Mesendoderm (in vitro differentiated cells): ENCODE data around the gene DIP2A.
A peak's percentile ranks its signal among the peaks of the same experiment; 100 is the strongest.

Experiments used
- DNase-seq: peaks from one replicate; pipeline ENCODE4 v3.0.0; 2013
- H2AK5ac ChIP-seq: 2 replicates; pipeline ENCODE4 v1.6.1; 2013; ENCODE audit warnings: low read length, inconsistent platforms
- H2BK120ac ChIP-seq: 2 replicates; pipeline ENCODE4 v1.6.1; 2013; ENCODE audit warnings: low read depth, mild to moderate bottlenecking, low read length, moderate library complexity, mixed read lengths
- H2BK15ac ChIP-seq: replicated peaks from 2 replicates; pipeline ENCODE4 v1.6.1; 2013; ENCODE audit warnings: low read depth, mild to moderate bottlenecking, moderate library complexity
- H2BK5ac ChIP-seq: 2 replicates; pipeline ENCODE4 v1.6.1; 2013; ENCODE audit warnings: low read length, inconsistent platforms
- H3K18ac ChIP-seq: 2 replicates; pipeline ENCODE4 v1.6.1; 2013; ENCODE audit warnings: mild to moderate bottlenecking, low read length, mixed read lengths
- H3K23ac ChIP-seq: one replicate; pipeline ENCODE4 v1.6.1; 2013; ENCODE audit warnings: low read length
- H3K27ac ChIP-seq: 2 replicates; pipeline ENCODE4 v1.5.1; 2013; ENCODE audit warnings: low read depth, mild to moderate bottlenecking, inconsistent platforms, low read length, moderate library complexity
- H3K27me3 ChIP-seq: 2 replicates; pipeline ENCODE4 v1.6.1; 2013; ENCODE audit warnings: low read length, control low read depth, mild to moderate bottlenecking, inconsistent platforms; ENCODE audit not compliant: insufficient read depth, poor library complexity
- H3K36me3 ChIP-seq: 2 replicates; pipeline ENCODE4 v1.6.1; 2013; ENCODE audit warnings: low read length, inconsistent platforms; ENCODE audit not compliant: control insufficient read depth, insufficient read depth
- H3K4ac ChIP-seq: one replicate; pipeline ENCODE4 v1.6.1; 2013; ENCODE audit warnings: low read depth, mild to moderate bottlenecking, low read length, moderate library complexity
- H3K4me1 ChIP-seq: 2 replicates; pipeline ENCODE4 v1.6.1; 2013; ENCODE audit warnings: low read depth, low read length, inconsistent platforms; ENCODE audit not compliant: control insufficient read depth
- H3K4me2 ChIP-seq: 2 replicates; pipeline ENCODE4 v1.6.1; 2013; ENCODE audit warnings: low read length
- H3K4me3 ChIP-seq: 2 replicates; pipeline ENCODE4 v1.5.1; 2013; ENCODE audit warnings: mild to moderate bottlenecking, low read length
- H3K56ac ChIP-seq: one replicate; pipeline ENCODE4 v1.6.1; 2013; ENCODE audit warnings: low read length
- H3K79me1 ChIP-seq: 2 replicates; pipeline ENCODE4 v1.6.1; 2013; ENCODE audit warnings: low read length, inconsistent platforms
- H3K79me2 ChIP-seq: 2 replicates; pipeline ENCODE4 v1.6.1; 2013; ENCODE audit warnings: mild to moderate bottlenecking, low read length; ENCODE audit not compliant: control insufficient read depth, insufficient read depth
- H3K9ac ChIP-seq: 2 replicates; pipeline ENCODE4 v1.6.1; 2013; ENCODE audit warnings: low read length, inconsistent platforms
- H4K5ac ChIP-seq: one replicate; pipeline ENCODE4 v1.6.1; 2013; ENCODE audit warnings: low read length
- H4K8ac ChIP-seq: one replicate; pipeline ENCODE4 v1.6.1; 2013; ENCODE audit warnings: low read depth, mild to moderate bottlenecking, control low read depth, low read length, moderate library complexity
- WGBS: extraction: QIAGEN DNeasy Blood & Tissue Kit; methylation state at CpG from one replicate; pipeline ENCODE4 v1.1.7; 2013; ENCODE audit warnings: low lambda C conversion rate, missing lambda C conversion rate; ENCODE audit not compliant: insufficient coverage; ENCODE audit errors: extremely low coverage; 5-methylcytosine and 5-hydroxymethylcytosine counted together

The DIP2A gene

DNA sequence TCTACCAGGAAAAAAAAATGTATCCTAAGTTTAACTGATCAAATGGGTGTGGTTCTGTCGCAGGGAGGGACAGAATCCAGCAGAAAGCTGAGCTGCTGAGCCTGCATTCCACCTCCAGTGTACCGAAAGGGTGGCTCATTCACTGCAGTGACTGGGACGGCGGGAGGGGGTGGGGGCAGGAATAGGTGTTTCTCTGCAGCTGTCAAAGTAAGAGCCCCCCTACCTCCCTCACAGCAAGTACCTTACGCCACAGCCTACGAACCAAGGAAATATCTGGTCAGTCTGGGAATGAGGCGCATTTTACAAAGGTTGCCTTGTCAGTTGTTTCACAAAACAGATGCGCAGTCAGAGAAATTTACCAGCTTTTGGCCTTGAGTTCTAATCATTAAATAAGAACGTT is 144.5 kb downstream of the DIP2A start:
- WGBS = no CpG with 5 or more reads among the region's 9 CpGs
- peak; percentile 42 for DNase-seq
- Histone ChIP-seq H3K9ac (no peak overlapping the region), H4K8ac (no peak overlapping the region), H3K23ac (no peak overlapping the region), H3K4me1 (no peaks in the 10 kb centered on the region), H3K56ac (no peak overlapping the region), H3K4ac (no peak overlapping the region), H2BK5ac (no peak overlapping the region), H2AK5ac (no peak overlapping the region), H4K5ac (no peak overlapping the region), H3K27ac (no peak overlapping the region), H2BK15ac (no peak overlapping the region), H3K18ac (no peak overlapping the region), H3K79me1 (no peaks in the 10 kb centered on the region), H3K36me3 (no peaks in the 10 kb centered on the region), H2BK120ac (no peak overlapping the region), H3K4me3 (no peak overlapping the region), H3K4me2 (no peak overlapping the region), H3K27me3 (no peaks in the 10 kb centered on the region), H3K79me2 (no peaks in the 10 kb centered on the region)

DNA sequence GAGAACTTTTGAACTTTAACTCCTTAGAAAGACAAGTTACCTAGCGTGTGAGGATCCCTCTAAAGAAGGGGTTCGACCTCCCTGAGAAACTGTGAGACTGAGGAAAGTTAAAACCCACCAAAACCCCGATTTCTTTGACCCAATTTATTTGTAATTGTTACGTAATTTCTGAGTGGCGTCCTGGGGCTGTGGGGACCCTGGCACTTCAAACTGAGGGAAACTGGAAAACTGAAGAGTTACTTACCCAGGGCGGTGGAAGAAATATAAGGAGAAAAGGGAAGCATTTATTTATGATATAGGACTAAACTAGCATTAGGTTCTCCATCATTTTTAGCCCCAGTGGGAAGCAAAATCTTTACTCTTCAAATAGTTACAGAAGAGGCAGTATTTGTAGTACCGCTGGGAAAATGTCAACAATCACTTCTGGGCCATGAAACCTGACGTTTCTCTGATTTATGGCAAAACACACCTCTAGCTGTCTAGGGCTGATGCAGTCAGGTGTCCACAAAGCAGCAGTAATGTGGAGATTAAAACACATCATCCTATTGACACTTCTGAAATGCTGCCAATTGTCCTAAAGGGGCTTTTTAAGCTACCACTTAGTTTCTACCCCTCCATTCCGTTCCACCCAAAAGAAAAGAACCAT is 145.8 kb downstream of the DIP2A start:
- H3K36me3 ChIP-seq = no peaks in the 10 kb centered on the region
- H3K27ac ChIP-seq = no peak overlapping the region
- DNase-seq = no peak
- H2BK120ac ChIP-seq = no peak overlapping the region
- no peak overlapping the region for H3K9ac ChIP-seq
- H3K23ac ChIP-seq = no peak overlapping the region
- H2BK5ac ChIP-seq = no peak overlapping the region
- no peaks in the 10 kb centered on the region for H3K4me1 ChIP-seq
- no peak overlapping the region for H4K5ac ChIP-seq
- no peak overlapping the region for H2BK15ac ChIP-seq
- no peak overlapping the region for H3K4ac ChIP-seq
- H2AK5ac ChIP-seq = no peak overlapping the region
- no peak overlapping the region for H3K4me2 ChIP-seq
- H3K4me3 ChIP-seq = no peak overlapping the region
- H3K56ac ChIP-seq = no peak overlapping the region
- H4K8ac ChIP-seq = no peak overlapping the region
- H3K79me1 ChIP-seq = no peaks in the 10 kb centered on the region
- no peaks in the 10 kb centered on the region for H3K79me2 ChIP-seq
- WGBS = no CpG with 5 or more reads among the region's 9 CpGs
- no peaks in the 10 kb centered on the region for H3K27me3 ChIP-seq
- H3K18ac ChIP-seq = no peak overlapping the region

DNA sequence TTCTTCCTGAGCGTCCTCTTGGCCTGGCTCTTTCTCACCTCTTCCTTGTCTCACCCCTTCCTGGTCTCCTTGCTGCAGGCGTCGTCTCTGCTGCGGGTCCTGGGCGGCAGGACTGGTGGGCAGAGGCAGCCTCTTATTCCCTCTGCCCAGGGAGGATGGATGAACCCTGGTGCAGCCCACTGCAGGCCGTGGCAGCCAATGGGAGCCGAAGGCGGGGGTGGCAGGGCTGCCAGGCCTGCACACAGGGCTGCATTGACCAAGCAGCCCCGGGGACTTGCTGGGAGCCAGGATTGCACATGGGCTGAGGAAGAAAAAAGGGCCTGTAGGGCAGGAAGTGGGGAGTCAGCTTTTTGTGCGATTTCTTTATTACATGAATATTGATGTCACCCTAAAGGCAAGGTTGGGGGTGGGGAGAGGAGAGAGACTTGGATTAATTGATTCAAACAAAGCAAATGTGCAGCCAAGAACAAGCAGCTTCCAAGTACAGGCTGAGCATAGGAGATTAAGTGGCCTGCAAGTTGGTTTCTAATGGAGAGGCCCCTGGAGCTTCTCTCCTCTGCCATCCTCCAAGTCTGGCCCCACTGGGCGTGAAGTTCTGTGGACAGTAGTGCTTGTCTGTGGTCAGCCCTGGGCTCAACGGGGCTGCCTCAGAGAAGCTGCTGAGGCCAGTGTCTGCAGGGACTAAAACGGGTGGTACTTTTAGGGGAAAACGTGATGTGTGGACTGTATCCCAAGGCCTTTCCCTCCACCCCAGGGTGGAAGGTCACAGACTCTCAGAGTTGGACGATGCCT is 146.5 kb downstream of the DIP2A start, which contains the start of gene S100B:
TSS of gene S100B (minus strand) at position 108 of the 792 bp plus-strand sequence. CDS start 2,667 bp downstream, outside the sequence.
- H3K4ac ChIP-seq = no peak within 1 kb of the TSS
- no peaks in the 10 kb centered on the region for H3K4me1 ChIP-seq
- no peaks in the 10 kb centered on the region for H3K79me1 ChIP-seq
- H3K4me3 ChIP-seq = no peak within 1 kb of the TSS
- no peaks in the 10 kb centered on the region for H3K36me3 ChIP-seq
- no peaks in the 10 kb centered on the region for H3K27me3 ChIP-seq
- no peak within 1 kb of the TSS for H3K56ac ChIP-seq
- H2AK5ac ChIP-seq = no peak within 1 kb of the TSS
- WGBS = no CpG with 5 or more reads among the region's 15 CpGs
- H2BK15ac ChIP-seq = no peak within 1 kb of the TSS
- DNase-seq = peak; percentile 13
- H3K9ac ChIP-seq = no peak within 1 kb of the TSS
- no peaks in the 10 kb centered on the region for H3K79me2 ChIP-seq
- no peak within 1 kb of the TSS for H2BK120ac ChIP-seq
- H3K23ac ChIP-seq = no peak within 1 kb of the TSS
- no peak within 1 kb of the TSS for H3K4me2 ChIP-seq
- no peak within 1 kb of the TSS for H4K8ac ChIP-seq
- H4K5ac ChIP-seq = no peak within 1 kb of the TSS
- H3K18ac ChIP-seq = no peak within 1 kb of the TSS
- H3K27ac ChIP-seq = no peak within 1 kb of the TSS
- no peak within 1 kb of the TSS for H2BK5ac ChIP-seq

DNA sequence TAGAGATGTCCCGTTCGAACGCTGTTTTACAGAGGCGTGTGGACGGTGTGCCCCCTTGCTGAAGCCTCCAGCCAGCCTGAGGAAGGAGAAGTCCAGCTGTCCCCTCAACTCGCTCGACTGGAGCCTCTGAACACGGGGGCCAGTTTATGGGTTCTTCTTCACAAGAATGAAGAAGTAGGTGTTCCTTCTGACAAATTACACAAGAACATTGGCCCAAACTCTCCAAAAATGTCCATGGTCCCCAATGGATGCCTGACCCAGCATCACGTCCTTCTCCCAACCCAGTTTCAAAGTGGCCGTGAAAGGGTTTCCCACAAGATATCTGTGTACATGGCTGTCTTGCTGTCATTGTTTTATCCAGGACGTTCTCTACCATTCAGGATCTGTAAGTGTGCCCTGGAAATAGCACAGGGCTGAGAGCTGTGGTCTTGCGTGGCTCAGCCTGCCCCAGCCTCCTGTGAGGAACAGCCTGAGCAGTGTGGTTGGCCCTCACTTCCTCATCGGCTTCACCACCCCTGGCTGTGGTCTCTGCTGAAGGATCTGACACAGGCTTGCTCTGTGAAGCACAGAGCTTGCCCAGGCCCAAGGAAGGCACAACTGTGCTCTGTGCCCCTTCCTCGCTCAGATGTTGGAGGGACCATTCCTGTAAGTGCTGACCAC is 147.2 kb downstream of the DIP2A start:
- no peak overlapping the region for H2BK15ac ChIP-seq
- no CpG with 5 or more reads among the region's 14 CpGs for WGBS

DNA sequence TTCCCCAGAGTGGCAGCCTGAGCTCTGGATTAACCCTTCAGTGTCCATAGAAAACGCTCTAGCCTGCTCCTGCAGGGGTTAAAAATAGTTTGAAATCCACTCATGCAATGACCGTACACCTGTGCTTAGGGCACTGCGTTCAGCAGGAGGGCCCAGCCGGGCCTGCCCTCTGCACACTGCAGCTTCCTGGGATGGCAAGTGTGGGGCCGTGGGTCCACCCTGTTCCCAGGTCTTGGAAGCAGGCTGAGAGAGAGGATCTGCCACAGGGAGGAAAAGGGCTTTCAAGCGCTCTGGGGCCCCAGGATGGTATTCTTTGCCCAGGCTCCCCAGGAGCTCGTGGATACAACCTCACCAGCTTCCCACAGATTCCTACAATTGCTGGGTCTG is 147.7 kb downstream of the DIP2A start:
- no peaks in the 10 kb centered on the region for H3K36me3 ChIP-seq
- no peak overlapping the region for H2BK15ac ChIP-seq
- H3K9ac ChIP-seq = no peak overlapping the region
- no peak overlapping the region for H2BK5ac ChIP-seq
- DNase-seq = no peak
- H3K79me2 ChIP-seq = no peaks in the 10 kb centered on the region
- no peak overlapping the region for H3K4me2 ChIP-seq
- H2AK5ac ChIP-seq = no peak overlapping the region
- no peaks in the 10 kb centered on the region for H3K27me3 ChIP-seq
- no peak overlapping the region for H3K23ac ChIP-seq
- WGBS = no CpG with 5 or more reads among the region's 7 CpGs
- H2BK120ac ChIP-seq = no peak overlapping the region
- H3K79me1 ChIP-seq = no peaks in the 10 kb centered on the region
- H3K4ac ChIP-seq = no peak overlapping the region
- no peaks in the 10 kb centered on the region for H3K4me1 ChIP-seq
- no peak overlapping the region for H4K8ac ChIP-seq
- no peak overlapping the region for H3K4me3 ChIP-seq
- H3K56ac ChIP-seq = no peak overlapping the region
- H3K18ac ChIP-seq = no peak overlapping the region
- no peak overlapping the region for H3K27ac ChIP-seq
- no peak overlapping the region for H4K5ac ChIP-seq

More for the DNA sequence above, 147.2 kb downstream of the DIP2A start:
- no peak overlapping the region for H3K18ac ChIP-seq
- no peak overlapping the region for H3K4ac ChIP-seq
- H4K8ac ChIP-seq = no peak overlapping the region
- H3K23ac ChIP-seq = no peak overlapping the region
- H3K4me2 ChIP-seq = no peak overlapping the region
- no peak overlapping the region for H3K9ac ChIP-seq
- H3K56ac ChIP-seq = no peak overlapping the region
- H2AK5ac ChIP-seq = no peak overlapping the region
- no peak overlapping the region for H3K4me3 ChIP-seq
- no peaks in the 10 kb centered on the region for H3K79me2 ChIP-seq
- no peaks in the 10 kb centered on the region for H3K4me1 ChIP-seq
- H3K79me1 ChIP-seq = no peaks in the 10 kb centered on the region
- H4K5ac ChIP-seq = no peak overlapping the region
- H3K27ac ChIP-seq = no peak overlapping the region
- no peaks in the 10 kb centered on the region for H3K27me3 ChIP-seq
- no peak for DNase-seq
- H2BK120ac ChIP-seq = no peak overlapping the region
- no peak overlapping the region for H2BK5ac ChIP-seq
- H3K36me3 ChIP-seq = no peaks in the 10 kb centered on the region
